PC-9 (cell line): ENCODE measurements around the gene KRT36.

Experiments used
- EZH2 ChIP-seq: fragments of 200-600 bp; sonication (generic); IDR thresholded peaks from 2 replicates; pipeline ENCODE4 v1.8.0; 2017; ENCODE audit warnings: antibody characterized with exemption, low read depth
- TF ChIP-seq, protein P1 (sequence below): fragments of 200-600 bp; sonication (generic); conservative IDR thresholded peaks from 2 replicates; pipeline ENCODE4 v1.6.1; 2017; ENCODE audit warnings: mixed run types, antibody characterized with exemption, mild to moderate bottlenecking, moderate library complexity

DNA sequence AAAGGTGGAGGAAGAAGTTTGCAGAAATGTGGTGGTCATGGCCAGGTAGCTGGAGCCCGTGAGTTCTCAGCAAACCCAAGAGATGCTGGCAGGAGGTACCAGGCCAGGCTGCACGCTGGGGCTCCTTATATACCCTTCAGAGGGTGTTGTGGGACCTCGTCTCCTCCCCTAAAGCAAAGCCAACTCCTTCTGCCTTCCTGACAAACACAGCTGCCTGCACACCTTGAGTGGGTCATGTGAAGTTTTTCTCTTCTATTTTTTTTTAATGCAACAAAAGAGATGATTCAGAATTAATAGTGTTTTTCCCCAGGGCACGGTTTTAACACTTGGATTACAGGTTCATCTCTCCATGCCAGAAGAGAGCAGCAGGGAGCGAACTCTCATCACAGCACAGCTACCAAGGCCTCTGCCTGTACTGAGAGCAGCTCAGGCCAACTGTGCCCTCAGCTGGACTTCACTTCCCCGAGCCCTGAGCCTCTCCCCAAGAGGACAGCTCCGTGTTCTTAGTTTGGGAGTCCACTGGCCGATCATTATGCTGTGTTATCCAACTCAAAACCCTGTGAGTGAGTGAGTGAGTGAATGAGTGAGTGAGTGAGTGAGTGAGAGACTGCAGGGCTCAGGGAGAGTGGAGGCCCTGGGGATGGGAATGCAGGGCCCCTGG lies 29.2 kb upstream of the KRT36 start, which contains the start of gene KRT15:
- TF ChIP-seq, protein P1, sequence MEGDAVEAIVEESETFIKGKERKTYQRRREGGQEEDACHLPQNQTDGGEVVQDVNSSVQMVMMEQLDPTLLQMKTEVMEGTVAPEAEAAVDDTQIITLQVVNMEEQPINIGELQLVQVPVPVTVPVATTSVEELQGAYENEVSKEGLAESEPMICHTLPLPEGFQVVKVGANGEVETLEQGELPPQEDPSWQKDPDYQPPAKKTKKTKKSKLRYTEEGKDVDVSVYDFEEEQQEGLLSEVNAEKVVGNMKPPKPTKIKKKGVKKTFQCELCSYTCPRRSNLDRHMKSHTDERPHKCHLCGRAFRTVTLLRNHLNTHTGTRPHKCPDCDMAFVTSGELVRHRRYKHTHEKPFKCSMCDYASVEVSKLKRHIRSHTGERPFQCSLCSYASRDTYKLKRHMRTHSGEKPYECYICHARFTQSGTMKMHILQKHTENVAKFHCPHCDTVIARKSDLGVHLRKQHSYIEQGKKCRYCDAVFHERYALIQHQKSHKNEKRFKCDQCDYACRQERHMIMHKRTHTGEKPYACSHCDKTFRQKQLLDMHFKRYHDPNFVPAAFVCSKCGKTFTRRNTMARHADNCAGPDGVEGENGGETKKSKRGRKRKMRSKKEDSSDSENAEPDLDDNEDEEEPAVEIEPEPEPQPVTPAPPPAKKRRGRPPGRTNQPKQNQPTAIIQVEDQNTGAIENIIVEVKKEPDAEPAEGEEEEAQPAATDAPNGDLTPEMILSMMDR: no peak; the same call in 1 of the 2 replicates
- TF ChIP-seq EZH2: no peak
